Stimulated activated CD4-positive, alpha-beta T cell treated with anti-CD3 and anti-CD28 coated beads, Interleukin-1b, Interleukin-23, amount 100 ng/mL, for 24 hours (primary cell): ENCODE results near the gene POLR3G.

Source experiments
- DNase-seq, 4 experiments: peaks; one replicate each; pipeline ENCODE4 v3.0.0-alpha.2; 2020; ENCODE audit warnings: low read depth in 4 of 4, low spot score in 1 of 4

The POLR3G gene

GRCh38 chr5:90495146-90495545, 20.5 kb downstream of the POLR3G start:
- DNase-seq = no peak

DNA sequence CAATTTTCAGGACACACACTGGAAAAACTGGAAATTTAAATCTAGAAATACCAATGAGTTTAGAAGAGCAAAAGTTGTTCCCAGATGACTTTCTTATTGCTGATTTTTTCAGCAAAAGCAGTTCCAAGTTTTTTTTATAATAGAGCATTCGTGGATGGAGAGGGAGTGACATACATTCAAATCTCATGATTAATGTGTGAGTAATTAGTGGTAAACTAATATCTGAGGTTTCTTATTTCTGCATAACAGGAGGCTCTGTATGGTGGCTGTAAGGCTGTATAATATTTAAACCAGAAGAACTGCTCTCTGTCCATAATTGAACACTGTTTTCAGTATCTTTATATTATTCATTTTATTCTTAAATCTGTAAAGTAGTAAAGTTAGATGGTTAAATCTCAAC, 28.9 kb downstream of the POLR3G start:
- DNase-seq = no peak

DNA sequence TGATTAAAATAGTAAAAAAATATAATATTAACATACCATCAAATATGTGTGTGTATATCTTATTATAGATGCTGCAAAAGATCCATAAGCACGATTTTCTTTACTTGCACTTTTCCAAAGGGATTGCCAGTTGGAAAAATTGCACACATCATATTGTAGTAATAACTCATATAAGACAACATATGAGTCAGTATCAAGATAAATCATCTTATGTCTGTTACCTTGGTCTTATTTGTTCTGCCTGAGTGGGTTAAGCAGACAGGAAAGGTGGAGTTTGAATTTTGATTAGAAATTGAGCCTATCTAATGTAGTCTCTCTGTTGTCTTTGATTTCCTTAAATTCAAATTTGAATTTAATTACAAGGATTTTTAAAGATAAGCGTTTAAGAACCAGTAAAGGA, 30.1 kb downstream of the POLR3G start:
- no peak for DNase-seq

GRCh38 chr5:90506221-90506620, 31.6 kb downstream of the POLR3G start:
- no peak for DNase-seq

- no peak for DNase-seq
These were observed 35.8 kb downstream of the POLR3G start for GRCh38 chr5:90510438-90510837.

DNA sequence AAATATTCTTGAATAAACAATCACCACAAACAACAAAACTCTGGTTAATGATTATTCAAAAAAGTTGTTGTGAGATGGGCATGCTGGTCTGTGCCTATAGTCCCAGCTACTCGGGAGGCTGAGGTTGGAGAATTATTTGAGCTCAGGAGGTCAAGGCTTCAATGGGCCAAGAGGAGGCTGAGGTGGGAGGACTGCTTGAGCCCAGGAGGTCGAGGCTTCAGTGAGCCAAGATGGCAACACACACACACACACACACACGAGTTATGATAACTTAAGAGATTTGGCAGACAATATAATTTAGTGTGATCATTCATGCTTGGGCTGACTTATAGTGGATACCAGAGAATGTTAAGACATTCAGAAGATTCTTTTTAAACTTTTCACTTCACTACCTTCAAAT, 39.9 kb downstream of the POLR3G start:
- DNase-seq = no peak

- DNase-seq = no peak
These were observed 44.0 kb downstream of the POLR3G start for GRCh38 chr5:90518661-90519060.

- no peak for DNase-seq
These were observed 44.4 kb downstream of the POLR3G start for GRCh38 chr5:90519081-90519480.

GRCh38 chr5:90528601-90529193, 54.0 kb downstream of the POLR3G start:
- DNase-seq = peak in 1 of 4 experiments; percentile 1

GRCh38 chr5:90529194-90529938, 54.7 kb downstream of the POLR3G start, which contains the start of gene LYSMD3:
LYSMD3 (minus strand) TSS chr5:90529584; CDS start chr5:90525289, 4,295 bp downstream.
- DNase-seq = peak; percentile 89 to 95 (median 91)

- peak in 3 of 4 experiments; percentile 12 to 32 (median 27) for DNase-seq
These were observed 55.4 kb downstream of the POLR3G start for GRCh38 chr5:90529939-90530677.

GRCh38 chr5:90530736-90531487, 56.2 kb downstream of the POLR3G start:
- no peak for DNase-seq

GRCh38 chr5:90533794-90534193, 59.1 kb downstream of the POLR3G start:
- DNase-seq = no peak

DNA sequence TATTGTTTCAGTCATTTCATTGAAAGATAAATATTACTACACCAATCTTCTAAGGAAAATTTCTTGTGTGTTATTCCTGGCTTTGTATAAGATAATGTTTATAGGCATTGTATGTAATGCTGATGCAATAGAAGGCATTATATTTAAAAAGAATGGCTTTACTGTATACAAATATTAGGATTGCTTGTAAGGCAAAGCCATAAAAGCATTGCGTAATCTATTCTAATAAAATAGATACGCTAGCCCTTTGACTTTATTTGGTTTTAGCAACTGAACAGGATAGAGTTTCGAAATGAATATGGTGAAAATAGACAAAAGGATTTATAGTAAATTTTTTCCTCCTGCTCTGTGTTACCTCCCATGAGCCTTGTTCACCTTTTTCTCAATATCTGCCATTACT, 60.3 kb downstream of the POLR3G start:
- no peak for DNase-seq

GRCh38 chr5:90542827-90543519, 68.3 kb downstream of the POLR3G start:
- DNase-seq = no peak

DNA sequence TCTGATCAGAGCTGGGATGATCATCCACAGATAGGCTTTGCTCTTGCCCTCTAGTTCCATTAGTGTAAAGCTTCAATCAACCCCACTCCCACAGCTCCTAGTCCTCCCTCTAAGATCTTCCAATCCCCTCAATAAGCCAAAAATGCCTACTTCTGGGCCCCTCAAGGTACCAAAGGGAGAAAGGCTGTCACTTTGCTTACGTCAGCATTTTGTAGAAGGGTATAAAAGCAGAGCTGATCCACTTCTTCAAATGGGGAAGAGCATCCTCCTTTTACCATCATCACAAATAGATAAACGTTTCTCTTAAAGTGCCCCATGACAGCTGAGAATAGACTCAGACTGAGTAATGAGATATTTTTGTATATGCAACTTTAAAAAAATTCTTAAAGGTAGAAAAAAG, 70.8 kb downstream of the POLR3G start:
- DNase-seq = no peak

DNA sequence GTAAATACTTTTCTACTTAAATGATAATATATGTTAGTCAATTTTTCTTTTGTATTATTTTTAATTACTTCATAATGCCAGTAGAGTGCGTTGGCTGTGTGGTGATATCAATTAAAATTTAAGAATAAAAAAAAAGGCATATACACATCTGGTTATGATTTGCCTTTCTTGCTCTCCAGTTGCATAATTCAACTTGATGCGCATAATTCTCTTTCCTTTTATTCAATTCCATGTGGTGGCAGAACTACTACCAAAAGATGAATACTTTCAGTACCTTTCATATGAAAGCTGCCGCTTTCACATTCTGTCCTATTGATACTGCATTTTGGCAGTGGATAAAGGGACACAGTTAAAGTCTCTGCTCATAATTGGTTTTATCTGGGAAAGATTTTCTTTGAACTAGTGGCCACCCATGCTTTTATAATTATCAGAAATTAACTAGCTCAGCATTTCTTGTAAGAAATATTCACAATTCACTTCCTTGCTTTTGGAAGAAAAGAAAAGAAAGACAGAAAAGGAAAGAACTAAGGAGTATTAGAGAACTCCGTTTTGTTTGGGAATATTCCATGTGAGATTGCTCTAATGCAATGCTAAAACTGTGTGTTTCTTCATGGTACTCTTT, 71.7 kb downstream of the POLR3G start:
- no peak for DNase-seq

GRCh38 chr5:90547072-90547536, 72.4 kb downstream of the POLR3G start:
- no peak for DNase-seq

DNA sequence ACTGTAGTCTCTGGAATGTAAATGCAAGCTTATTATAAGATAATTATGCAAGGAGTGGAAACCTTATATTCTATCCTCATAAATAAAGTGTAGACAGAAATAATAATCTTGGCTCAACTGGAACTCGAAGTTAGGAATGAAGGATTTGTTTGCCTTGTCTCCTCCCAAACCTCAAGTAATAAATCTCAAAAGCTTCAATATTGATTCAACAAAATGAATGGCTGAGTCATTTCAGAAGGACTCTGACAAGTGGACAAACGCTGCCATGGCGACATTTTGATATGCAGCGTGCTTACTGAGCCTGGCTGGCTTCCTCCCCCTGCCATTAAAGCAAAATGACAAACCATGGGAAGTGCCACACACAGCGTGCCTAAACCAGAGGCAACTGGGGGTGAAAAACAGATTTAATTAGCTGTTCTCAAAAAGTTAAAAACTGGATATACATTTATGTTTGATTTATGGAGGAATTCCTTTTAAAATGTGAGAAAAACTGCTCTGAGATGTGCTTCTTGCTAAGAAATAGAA, 73.5 kb downstream of the POLR3G start:
- no peak for DNase-seq

DNA sequence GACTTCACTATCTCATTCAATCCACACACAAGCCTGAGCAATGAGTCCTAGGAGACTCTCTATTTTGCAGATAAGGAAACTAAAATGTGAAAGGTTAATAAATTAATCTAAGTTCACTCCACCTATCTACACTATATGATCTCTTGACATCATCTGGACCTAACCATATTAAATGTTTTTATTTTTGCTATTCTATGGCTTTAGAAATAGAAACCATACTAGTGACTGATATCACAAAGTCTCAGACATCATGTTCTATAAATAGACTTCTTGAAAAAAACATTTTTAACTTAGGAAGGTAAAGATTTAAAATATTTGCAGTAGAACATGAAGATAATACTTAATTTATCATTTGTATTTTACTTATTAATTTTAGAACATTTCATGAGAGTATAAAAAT, 74.6 kb downstream of the POLR3G start:
- no peak for DNase-seq
